Stimulated activated naive CD4-positive, alpha-beta T cell (primary cell): ENCODE results near the gene UNKL.
A peak's percentile ranks its signal among the peaks of the same experiment; 100 is the strongest.

Source experiments
- DNase-seq, 6 experiments: peaks; one replicate each; lab custom pipeline; 2025; lab: John Stamatoyannopoulos, UW

The UNKL gene

GRCh38 chr16:1430759-1431496 lies 16.4 kb upstream of the UNKL start, which contains the start of gene PERCC1:
Gene PERCC1, plus strand, starts transcription at chr16:1431078. Its CDS starts 1,516 bp downstream, at chr16:1432594.
- no peak for DNase-seq

GRCh38 chr16:1430214-1430758 lies 15.8 kb upstream of the UNKL start:
- DNase-seq = no peak

GRCh38 chr16:1429631-1430030 lies 15.1 kb upstream of the UNKL start:
- DNase-seq = no peak

- no peak for DNase-seq
These were observed 14.5 kb upstream of the UNKL start for GRCh38 chr16:1429012-1429411.

GRCh38 chr16:1428511-1428910 lies 14.0 kb upstream of the UNKL start:
- DNase-seq = peak in 5 of 6 experiments; percentile 10 to 20 (median 14)

GRCh38 chr16:1427473-1428461 lies 13.3 kb upstream of the UNKL start:
- no peak for DNase-seq

- no peak for DNase-seq
These were observed 12.4 kb upstream of the UNKL start for GRCh38 chr16:1426734-1427471.

GRCh38 chr16:1425616-1426370 lies 11.3 kb upstream of the UNKL start:
- DNase-seq = no peak

GRCh38 chr16:1424028-1424427 lies 9.5 kb upstream of the UNKL start:
- no peak for DNase-seq

- DNase-seq = no peak
These were observed 7.6 kb upstream of the UNKL start for GRCh38 chr16:1422076-1422475.

- DNase-seq = peak in 1 of 6 experiments; percentile 20
These were observed 5.6 kb upstream of the UNKL start for GRCh38 chr16:1420111-1420539.

- DNase-seq = no peak
These were observed 2.0 kb upstream of the UNKL start for GRCh38 chr16:1416521-1416941.

GRCh38 chr16:1413684-1414531 lies 596 bp downstream of the UNKL start:
- DNase-seq = peak; percentile 36 to 62 (median 49)

- DNase-seq = no peak
These were observed 1.7 kb downstream of the UNKL start for GRCh38 chr16:1412847-1413246.

- peak; percentile 84 to 98 (median 94) for DNase-seq
These were observed 6.2 kb downstream of the UNKL start for GRCh38 chr16:1408171-1408837.

- no peak for DNase-seq
These were observed 6.8 kb downstream of the UNKL start for GRCh38 chr16:1407753-1408152.

- DNase-seq = no peak
These were observed 10.8 kb downstream of the UNKL start for GRCh38 chr16:1403733-1404132.

GRCh38 chr16:1403036-1403435 lies 11.5 kb downstream of the UNKL start:
- DNase-seq = no peak

GRCh38 chr16:1401758-1402154 lies 12.7 kb downstream of the UNKL start:
- no peak for DNase-seq
